ENCODE data around the gene MYO9A. TPM values are rescaled to one million over a fixed set of nuclear protein-coding genes. Genes with fewer than 3 reads are reported as not detected.

Gene MYO9A
- total RNA-seq, 1 donor from 2014 or later: 38.5 TPM

DNA sequence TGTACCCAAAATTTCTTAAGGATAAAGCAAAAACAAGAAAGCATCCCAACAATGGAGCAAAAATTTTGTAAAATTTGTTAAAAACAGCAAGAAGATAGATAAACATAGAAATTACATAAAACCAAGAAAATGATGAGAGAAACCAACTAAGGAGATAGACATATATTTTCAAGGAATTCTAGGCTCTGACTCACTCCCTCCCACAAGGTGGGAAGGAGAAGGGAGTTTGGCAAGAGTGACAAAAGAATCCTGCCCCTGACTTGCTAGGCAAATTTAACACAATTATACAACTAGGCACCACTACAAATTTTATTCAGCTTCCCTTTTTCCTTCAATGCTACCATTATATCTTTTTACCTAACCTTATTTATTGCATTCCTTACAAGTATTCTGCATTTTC lies 70.9 kb downstream of the MYO9A start:
- H3K36me3 Mint-ChIP-seq: peaks cover 3% of the 10 kb centered on the region
- Histone ChIP-seq H3K79me2 (ENCODE audit: low read depth) (no peaks in the 10 kb centered on the region), H3K9me3 (ENCODE audit: low read depth) (no peaks in the 10 kb centered on the region), H3K4me3 (no peak overlapping the region), H2AFZ (replicated peaks) (no peak overlapping the region), H3K4me2 (no peak overlapping the region), H3K36me3 (no peaks in the 10 kb centered on the region), H3K27ac (no peak overlapping the region), H3F3A (ENCODE audit: low read depth) (no peaks in the 10 kb centered on the region), H4K20me1 (ENCODE audit: low read depth) (no peaks in the 10 kb centered on the region), H3K27me3 (no peaks in the 10 kb centered on the region), H3K4me1 (no peaks in the 10 kb centered on the region), H3K9ac (no peak overlapping the region)
- no peak for DNase-seq (ENCODE audit: low spot score)
- no peaks in the 10 kb centered on the region for H3K4me1 Mint-ChIP-seq
- H3K4me3 Mint-ChIP-seq: no peak overlapping the region
- H3K9me3 Mint-ChIP-seq: no peaks in the 10 kb centered on the region
- H3K27ac Mint-ChIP-seq: no peak overlapping the region
- TF ChIP-seq CTCF (IDR thresholded peaks at IDR 0.05): no peak
- TF ChIP-seq EZH2phosphoT487 (IDR thresholded peaks at IDR 0.05): no peak
- no peak for TF ChIP-seq EZH2 (IDR thresholded peaks at IDR 0.05)
- H3K27me3 Mint-ChIP-seq (ENCODE audit: insufficient read depth, low read depth): no peaks in the 10 kb centered on the region

DNA sequence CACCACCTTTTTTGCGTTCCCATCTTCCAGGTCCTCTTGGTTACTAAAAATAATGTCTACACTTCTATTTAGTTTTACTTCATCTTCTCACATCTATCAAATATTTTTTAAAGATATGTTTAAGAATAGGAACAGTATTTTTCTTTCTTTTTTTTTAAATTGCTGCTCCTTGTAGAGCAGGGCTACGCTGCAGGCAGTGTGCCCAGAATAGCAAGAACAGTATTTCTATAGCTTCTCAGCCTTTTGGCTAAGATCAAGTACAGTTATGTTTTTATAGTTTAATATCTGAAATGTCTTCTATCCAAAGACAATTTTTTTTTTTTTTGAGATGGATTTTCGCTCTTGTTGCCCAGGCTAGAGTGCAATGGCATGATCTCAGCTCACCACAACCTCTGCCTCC lies 73.0 kb downstream of the MYO9A start:
- Histone ChIP-seq H3K9ac (no peak overlapping the region), H3K27ac (no peak overlapping the region), H4K20me1 (ENCODE audit: low read depth) (no peaks in the 10 kb centered on the region), H2AFZ (replicated peaks) (no peak overlapping the region), H3K4me1 (no peaks in the 10 kb centered on the region), H3K36me3 (no peaks in the 10 kb centered on the region), H3K27me3 (no peaks in the 10 kb centered on the region), H3F3A (ENCODE audit: low read depth) (no peaks in the 10 kb centered on the region), H3K79me2 (ENCODE audit: low read depth) (no peaks in the 10 kb centered on the region), H3K4me3 (no peak overlapping the region), H3K4me2 (no peak overlapping the region), H3K9me3 (ENCODE audit: low read depth) (no peaks in the 10 kb centered on the region)
- no peaks in the 10 kb centered on the region for H3K4me1 Mint-ChIP-seq
- H3K36me3 Mint-ChIP-seq: peaks cover 13% of the 10 kb centered on the region
- no peak overlapping the region for H3K4me3 Mint-ChIP-seq
- H3K9me3 Mint-ChIP-seq: no peaks in the 10 kb centered on the region
- no peak for TF ChIP-seq CTCF (IDR thresholded peaks at IDR 0.05)
- TF ChIP-seq EZH2 (IDR thresholded peaks at IDR 0.05): no peak
- no peak for TF ChIP-seq EZH2phosphoT487 (IDR thresholded peaks at IDR 0.05)
- no peak for DNase-seq (ENCODE audit: low spot score)
- H3K27me3 Mint-ChIP-seq (ENCODE audit: insufficient read depth, low read depth): peaks cover 7% of the 10 kb centered on the region
- H3K27ac Mint-ChIP-seq: no peak overlapping the region

GRCh38 chr15:72042865-72043264 lies 75.1 kb downstream of the MYO9A start:
- peaks cover 3% of the 10 kb centered on the region for H3K9me3 Mint-ChIP-seq
- H3K27me3 Mint-ChIP-seq (ENCODE audit: insufficient read depth, low read depth): peaks cover 7% of the 10 kb centered on the region
- Histone ChIP-seq H3K9ac (no peak overlapping the region), H3K9me3 (ENCODE audit: low read depth) (no peaks in the 10 kb centered on the region), H3K36me3 (no peaks in the 10 kb centered on the region), H3K27me3 (no peaks in the 10 kb centered on the region), H4K20me1 (ENCODE audit: low read depth) (no peaks in the 10 kb centered on the region), H2AFZ (replicated peaks) (no peak overlapping the region), H3K79me2 (ENCODE audit: low read depth) (no peaks in the 10 kb centered on the region), H3K4me2 (no peak overlapping the region), H3K27ac (no peak overlapping the region), H3K4me3 (no peak overlapping the region), H3K4me1 (no peaks in the 10 kb centered on the region), H3F3A (ENCODE audit: low read depth) (no peaks in the 10 kb centered on the region)
- no peak for DNase-seq (ENCODE audit: low spot score)
- no peak for TF ChIP-seq EZH2phosphoT487 (IDR thresholded peaks at IDR 0.05)
- H3K4me1 Mint-ChIP-seq: no peaks in the 10 kb centered on the region
- no peak overlapping the region for H3K4me3 Mint-ChIP-seq
- no peak overlapping the region for H3K27ac Mint-ChIP-seq
- H3K36me3 Mint-ChIP-seq: peaks cover 21% of the 10 kb centered on the region

GRCh38 chr15:72042054-72042453 lies 75.9 kb downstream of the MYO9A start:
- peaks cover 7% of the 10 kb centered on the region for H3K27me3 Mint-ChIP-seq (ENCODE audit: insufficient read depth, low read depth)
- Histone ChIP-seq H3K4me2 (no peak overlapping the region), H4K20me1 (ENCODE audit: low read depth) (no peaks in the 10 kb centered on the region), H3K27me3 (no peaks in the 10 kb centered on the region), H3K4me3 (no peak overlapping the region), H3K79me2 (ENCODE audit: low read depth) (no peaks in the 10 kb centered on the region), H3K9ac (no peak overlapping the region), H3K36me3 (no peaks in the 10 kb centered on the region), H3K27ac (no peak overlapping the region), H3K9me3 (ENCODE audit: low read depth) (peaks cover 4% of the 10 kb centered on the region), H3K4me1 (no peaks in the 10 kb centered on the region), H3F3A (ENCODE audit: low read depth) (no peaks in the 10 kb centered on the region), H2AFZ (replicated peaks) (no peak overlapping the region)
- no peaks in the 10 kb centered on the region for H3K4me1 Mint-ChIP-seq
- no peak overlapping the region for H3K4me3 Mint-ChIP-seq
- peaks cover 26% of the 10 kb centered on the region for H3K36me3 Mint-ChIP-seq
- no peak for TF ChIP-seq EZH2phosphoT487 (IDR thresholded peaks at IDR 0.05)
- TF ChIP-seq EZH2 (IDR thresholded peaks at IDR 0.05): no peak
- no peak for TF ChIP-seq CTCF (IDR thresholded peaks at IDR 0.05)
- H3K27ac Mint-ChIP-seq: no peak overlapping the region
- DNase-seq (ENCODE audit: low spot score): no peak
- H3K9me3 Mint-ChIP-seq: peaks cover 9% of the 10 kb centered on the region

All from neural progenitor cell (in vitro differentiated cells).